ENCODE data around the gene CNPY4. TPM values are rescaled to one million over a fixed set of nuclear protein-coding genes. Genes with fewer than 3 reads are reported as not detected.
A peak's percentile ranks its signal among the peaks of the same experiment; 100 is the strongest.

The CNPY4 gene
- total and polyA plus RNA-seq, 4 donors = 14.0 to 35.0 (median 23.3) TPM

DNA sequence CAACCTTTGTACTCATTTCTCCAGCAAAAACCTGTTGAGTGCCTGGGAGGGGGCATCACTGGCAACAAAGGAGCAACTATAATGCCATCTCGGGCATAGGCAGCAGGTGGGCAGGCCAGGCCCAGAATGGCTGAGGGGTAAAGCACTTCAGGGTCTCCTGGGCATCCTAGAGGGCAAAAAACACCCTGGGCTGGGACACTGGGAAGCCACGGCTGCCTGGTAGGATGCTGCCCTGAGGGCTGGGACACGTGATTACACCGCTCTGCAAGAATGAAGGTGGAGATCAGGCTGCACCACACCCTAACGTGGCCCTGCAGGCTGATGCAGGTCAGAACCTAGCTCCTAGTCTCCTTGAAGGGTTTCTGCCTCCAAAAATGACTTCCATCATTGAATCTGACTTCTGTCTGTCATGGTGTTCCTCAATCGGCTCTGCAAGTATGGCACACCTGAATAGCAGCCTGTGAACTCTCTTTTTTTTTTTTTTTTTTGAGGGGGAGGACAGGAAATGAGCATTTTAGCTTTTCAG lies 43.6 kb downstream of the CNPY4 start:
- no peak for ATAC-seq (ENCODE audit: low FRiP score)
- no peak overlapping the region for H3K4me3 ChIP-seq (ENCODE audit: low read length in 2 of 2)
- intact Hi-C loops (cut with DNase I) = no loop called here
- no peaks in the 10 kb centered on the region for H3K27me3 ChIP-seq (ENCODE audit: control insufficient read depth in 1 of 2, insufficient read depth in 2 of 2, low read length in 1 of 2)
- WGBS, 2 donors = 77 to 78% methylated on average over 6 of the region's 6 CpGs
- no peaks in the 10 kb centered on the region for H3K9me3 ChIP-seq (ENCODE audit: control insufficient read depth, low read length)
- H3K4me1 ChIP-seq (ENCODE audit: control insufficient read depth in 1 of 2, insufficient read depth in 2 of 2, low read length in 2 of 2) = no peaks in the 10 kb centered on the region
- DNase-seq = peak; percentile 21 to 32
- H3K27ac ChIP-seq (ENCODE audit: low read depth in 1 of 2, low read length in 2 of 2) = no peak overlapping the region
- no peaks in the 10 kb centered on the region for H3K36me3 ChIP-seq (ENCODE audit: control insufficient read depth in 1 of 2, insufficient read depth in 2 of 2, low read length in 1 of 2)

DNA sequence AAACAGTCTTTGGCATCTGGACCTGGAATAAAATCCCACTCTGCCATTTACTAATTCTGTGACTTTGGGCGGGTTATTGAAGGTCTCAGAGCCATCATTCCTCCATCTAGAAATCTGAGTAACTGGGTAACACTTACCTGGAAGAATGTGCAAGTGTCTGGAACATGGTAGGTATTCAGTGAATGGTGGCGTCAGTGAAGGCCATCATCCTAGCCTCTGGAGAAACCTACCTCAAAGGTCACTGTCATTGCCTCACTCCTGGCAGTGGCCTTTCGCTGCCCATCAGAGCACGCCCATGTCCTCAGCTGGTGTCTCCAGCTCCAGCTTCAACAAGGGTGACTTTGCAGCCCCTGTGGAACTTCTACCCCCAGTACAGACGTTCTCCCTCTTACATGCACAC lies 44.4 kb downstream of the CNPY4 start:
- Histone ChIP-seq H3K4me3 (ENCODE audit: low read length in 2 of 2) (no peak overlapping the region), H3K27ac (ENCODE audit: low read depth in 1 of 2, low read length in 2 of 2) (no peak overlapping the region), H3K27me3 (ENCODE audit: control insufficient read depth in 1 of 2, insufficient read depth in 2 of 2, low read length in 1 of 2) (no peaks in the 10 kb centered on the region), H3K4me1 (ENCODE audit: control insufficient read depth in 1 of 2, insufficient read depth in 2 of 2, low read length in 2 of 2) (no peaks in the 10 kb centered on the region), H3K9me3 (ENCODE audit: control insufficient read depth, low read length) (no peaks in the 10 kb centered on the region), H3K36me3 (ENCODE audit: control insufficient read depth in 1 of 2, insufficient read depth in 2 of 2, low read length in 1 of 2) (no peaks in the 10 kb centered on the region)
- intact Hi-C loops (cut with DNase I) = no loop called here
- ATAC-seq (ENCODE audit: low FRiP score) = no peak
- DNase-seq = peak in 1 of 2 donors; percentile 12
- WGBS, 2 donors = 90 to 94% methylated on average over 5 of the region's 5 CpGs

GRCh38 chr7:100166317-100166940 lies 47.0 kb downstream of the CNPY4 start:
- DNase-seq = peak; percentile 27 to 42
- 90 to 92% methylated on average over 16 of the region's 16 CpGs for WGBS, 2 donors

DNA sequence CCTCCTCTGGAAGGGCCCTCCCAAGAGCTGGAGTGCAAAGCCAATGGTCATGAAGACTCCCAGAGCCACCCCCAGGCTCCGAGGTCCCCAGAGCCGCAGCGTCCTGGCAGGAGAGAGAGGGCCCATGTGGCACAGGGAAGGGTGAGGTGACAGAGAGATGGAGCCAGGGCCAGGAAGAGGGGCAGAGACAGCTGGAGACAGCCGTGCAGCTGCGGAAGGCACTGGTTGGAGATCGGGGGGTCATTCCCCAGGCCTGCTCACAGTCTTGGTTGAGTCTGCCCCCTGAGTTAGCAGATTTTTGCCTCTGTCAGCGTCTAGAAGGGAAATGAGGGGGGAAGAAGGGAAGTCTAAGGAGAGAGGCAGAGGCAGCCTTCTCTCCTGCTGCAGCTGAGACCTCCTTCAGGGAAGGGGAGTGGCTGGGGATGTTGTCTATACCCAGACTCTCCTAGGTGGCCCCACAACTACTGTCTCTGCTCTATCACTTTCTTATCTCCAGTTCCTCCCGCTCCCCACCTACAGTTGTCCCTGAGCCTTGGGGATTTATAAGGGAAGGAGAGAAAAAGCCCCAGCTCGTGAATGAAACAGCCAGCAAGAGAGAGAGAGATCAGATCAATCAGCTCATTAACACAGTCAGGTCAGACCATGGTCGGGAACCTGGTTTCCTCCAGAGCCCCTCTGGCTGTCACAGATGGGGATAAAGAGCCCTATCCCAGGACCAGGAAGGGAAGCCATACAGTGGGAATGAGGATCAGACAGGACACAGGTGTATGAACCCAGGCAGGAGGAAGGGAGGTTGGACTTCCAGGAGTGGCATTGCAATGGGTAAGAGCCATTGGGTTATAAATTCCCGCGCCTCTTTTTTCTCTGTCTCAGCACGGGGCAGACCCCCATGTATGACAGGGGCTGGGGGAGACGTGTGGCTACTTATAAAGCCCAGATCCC lies 47.8 kb downstream of the CNPY4 start:
- peak; percentile 15 to 53 for DNase-seq
- H3K36me3 ChIP-seq (ENCODE audit: control insufficient read depth in 1 of 2, insufficient read depth in 2 of 2, low read length in 1 of 2) = no peaks in the 10 kb centered on the region
- H3K27me3 ChIP-seq (ENCODE audit: control insufficient read depth in 1 of 2, insufficient read depth in 2 of 2, low read length in 1 of 2) = no peaks in the 10 kb centered on the region
- 58 to 64% methylated on average over 14 of the region's 14 CpGs for WGBS, 2 donors
- H3K4me3 ChIP-seq (ENCODE audit: low read length in 2 of 2) = peak overlapping the region in 1 of 2 donors; percentile 30
- H3K27ac ChIP-seq (ENCODE audit: low read depth in 1 of 2, low read length in 2 of 2) = no peak overlapping the region
- H3K9me3 ChIP-seq (ENCODE audit: control insufficient read depth, low read length) = no peaks in the 10 kb centered on the region
- intact Hi-C loops (cut with DNase I) = no loop called here
- ATAC-seq (ENCODE audit: low FRiP score) = no peak
- no peaks in the 10 kb centered on the region for H3K4me1 ChIP-seq (ENCODE audit: control insufficient read depth in 1 of 2, insufficient read depth in 2 of 2, low read length in 2 of 2)

More at GRCh38 chr7:100166317-100166940, 47.0 kb downstream of the CNPY4 start:
- Histone ChIP-seq H3K36me3 (ENCODE audit: control insufficient read depth in 1 of 2, insufficient read depth in 2 of 2, low read length in 1 of 2) (no peaks in the 10 kb centered on the region), H3K4me3 (ENCODE audit: low read length in 2 of 2) (no peak overlapping the region), H3K27me3 (ENCODE audit: control insufficient read depth in 1 of 2, insufficient read depth in 2 of 2, low read length in 1 of 2) (no peaks in the 10 kb centered on the region), H3K27ac (ENCODE audit: low read depth in 1 of 2, low read length in 2 of 2) (no peak overlapping the region), H3K9me3 (ENCODE audit: control insufficient read depth, low read length) (no peaks in the 10 kb centered on the region), H3K4me1 (ENCODE audit: control insufficient read depth in 1 of 2, insufficient read depth in 2 of 2, low read length in 2 of 2) (no peaks in the 10 kb centered on the region)
- no peak for ATAC-seq (ENCODE audit: low FRiP score)
- intact Hi-C loops (cut with DNase I) = no loop called here

DNA sequence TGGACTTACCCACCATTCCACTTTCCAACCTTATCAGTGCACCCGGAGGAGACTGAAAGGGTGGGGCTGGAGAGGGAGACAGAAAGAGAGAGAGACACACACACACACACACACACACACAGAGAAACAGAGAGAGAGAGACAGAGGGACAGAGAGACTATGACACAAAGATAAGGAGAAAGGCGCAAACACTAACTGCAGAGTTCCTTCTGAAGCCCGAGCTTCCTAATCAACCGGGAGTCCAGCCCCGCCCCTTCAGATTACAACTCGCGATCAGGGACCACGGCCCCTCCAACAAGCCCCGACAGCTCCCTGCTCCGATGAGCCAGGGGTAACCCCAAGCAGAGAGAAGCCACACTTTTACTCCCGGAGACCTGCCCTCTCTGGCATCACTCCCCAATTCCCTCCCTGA lies 48.5 kb downstream of the CNPY4 start:
- H3K9me3 ChIP-seq (ENCODE audit: control insufficient read depth, low read length) = no peaks in the 10 kb centered on the region
- peak overlapping the region; percentile 30 to 61 for H3K4me3 ChIP-seq (ENCODE audit: low read length in 2 of 2)
- H3K27me3 ChIP-seq (ENCODE audit: control insufficient read depth in 1 of 2, insufficient read depth in 2 of 2, low read length in 1 of 2) = no peaks in the 10 kb centered on the region
- no peaks in the 10 kb centered on the region for H3K4me1 ChIP-seq (ENCODE audit: control insufficient read depth in 1 of 2, insufficient read depth in 2 of 2, low read length in 2 of 2)
- H3K27ac ChIP-seq (ENCODE audit: low read depth in 1 of 2, low read length in 2 of 2) = no peak overlapping the region
- peak in 1 of 2 donors; percentile 56 for DNase-seq
- 0 to 2% methylated on average over 11 of the region's 11 CpGs for WGBS, 2 donors
- ATAC-seq (ENCODE audit: low FRiP score) = peak; percentile 35
- H3K36me3 ChIP-seq (ENCODE audit: control insufficient read depth in 1 of 2, insufficient read depth in 2 of 2, low read length in 1 of 2) = no peaks in the 10 kb centered on the region
- intact Hi-C loops (cut with DNase I) = no loop called here

DNA sequence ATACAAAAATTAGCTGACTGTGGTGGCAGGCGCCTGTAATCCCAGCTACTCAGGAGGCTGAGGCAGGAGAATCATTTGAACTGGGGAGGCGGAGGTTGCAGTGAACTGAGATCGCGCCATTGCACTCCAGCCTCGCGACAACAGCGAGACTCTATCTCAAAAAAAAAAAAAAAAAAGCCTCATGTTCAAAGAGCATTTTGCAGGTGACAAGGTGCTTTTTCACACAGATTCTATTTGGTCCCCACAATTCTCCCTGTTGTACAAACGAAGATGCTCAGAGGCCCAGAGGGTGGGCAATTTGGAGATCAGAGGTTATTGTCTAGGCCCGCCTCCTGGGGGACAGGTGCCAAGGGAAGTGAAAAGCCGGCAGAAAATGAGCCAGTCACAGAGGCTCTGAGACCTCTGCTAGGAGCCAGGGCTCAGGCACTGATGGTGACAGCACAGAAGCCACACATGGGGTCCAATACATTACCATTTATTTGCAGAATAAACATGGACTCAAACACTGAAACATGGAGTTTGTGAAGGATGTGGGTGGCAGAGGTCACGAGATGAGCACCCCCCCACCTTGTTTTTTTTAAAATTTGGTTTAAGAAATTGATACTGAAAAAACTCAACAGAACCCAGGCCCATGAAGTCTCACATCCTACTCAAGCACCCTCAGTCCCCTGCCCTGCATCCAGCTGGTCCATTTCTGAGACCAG lies 49.9 kb downstream of the CNPY4 start:
- no peaks in the 10 kb centered on the region for H3K4me1 ChIP-seq (ENCODE audit: control insufficient read depth in 1 of 2, insufficient read depth in 2 of 2, low read length in 2 of 2)
- DNase-seq (peak in 1 of 2 donors; percentile 47), ATAC-seq (ENCODE audit: low FRiP score) (no peak)
- no peaks in the 10 kb centered on the region for H3K36me3 ChIP-seq (ENCODE audit: control insufficient read depth in 1 of 2, insufficient read depth in 2 of 2, low read length in 1 of 2)
- no peak overlapping the region for H3K4me3 ChIP-seq (ENCODE audit: low read length in 2 of 2)
- 85 to 87% methylated on average over 11 of the region's 11 CpGs for WGBS, 2 donors
- no peaks in the 10 kb centered on the region for H3K9me3 ChIP-seq (ENCODE audit: control insufficient read depth, low read length)
- intact Hi-C loops (cut with DNase I) = no loop called here
- H3K27ac ChIP-seq (ENCODE audit: low read depth in 1 of 2, low read length in 2 of 2) = no peak overlapping the region
- no peaks in the 10 kb centered on the region for H3K27me3 ChIP-seq (ENCODE audit: control insufficient read depth in 1 of 2, insufficient read depth in 2 of 2, low read length in 1 of 2)

- ATAC-seq (ENCODE audit: low FRiP score) (no peak), DNase-seq (peak in 1 of 2 donors; percentile 55)
- no peak overlapping the region for H3K4me3 ChIP-seq (ENCODE audit: low read length in 2 of 2)
- no peaks in the 10 kb centered on the region for H3K27me3 ChIP-seq (ENCODE audit: control insufficient read depth in 1 of 2, insufficient read depth in 2 of 2, low read length in 1 of 2)
- H3K36me3 ChIP-seq (ENCODE audit: control insufficient read depth in 1 of 2, insufficient read depth in 2 of 2, low read length in 1 of 2) = no peaks in the 10 kb centered on the region
- no peaks in the 10 kb centered on the region for H3K9me3 ChIP-seq (ENCODE audit: control insufficient read depth, low read length)
- H3K4me1 ChIP-seq (ENCODE audit: control insufficient read depth in 1 of 2, insufficient read depth in 2 of 2, low read length in 2 of 2) = no peaks in the 10 kb centered on the region
- intact Hi-C loops (cut with DNase I) = no loop called here
- H3K27ac ChIP-seq (ENCODE audit: low read depth in 1 of 2, low read length in 2 of 2) = no peak overlapping the region
- WGBS, 2 donors = 90 to 93% methylated on average over 11 of the region's 11 CpGs
These were observed 50.9 kb downstream of the CNPY4 start for GRCh38 chr7:100170101-100170897.

Measured in aorta (tissue), 5 donors.